GM19452 (cell line): ENCODE data around the gene FBXO2.

Source experiments
- ATAC-seq: cut with Tn5 transposase; IDR thresholded peaks from one replicate; pipeline ENCODE4 v1.9.1; 2021; ENCODE audit not compliant: unreplicated experiment

The FBXO2 gene

DNA sequence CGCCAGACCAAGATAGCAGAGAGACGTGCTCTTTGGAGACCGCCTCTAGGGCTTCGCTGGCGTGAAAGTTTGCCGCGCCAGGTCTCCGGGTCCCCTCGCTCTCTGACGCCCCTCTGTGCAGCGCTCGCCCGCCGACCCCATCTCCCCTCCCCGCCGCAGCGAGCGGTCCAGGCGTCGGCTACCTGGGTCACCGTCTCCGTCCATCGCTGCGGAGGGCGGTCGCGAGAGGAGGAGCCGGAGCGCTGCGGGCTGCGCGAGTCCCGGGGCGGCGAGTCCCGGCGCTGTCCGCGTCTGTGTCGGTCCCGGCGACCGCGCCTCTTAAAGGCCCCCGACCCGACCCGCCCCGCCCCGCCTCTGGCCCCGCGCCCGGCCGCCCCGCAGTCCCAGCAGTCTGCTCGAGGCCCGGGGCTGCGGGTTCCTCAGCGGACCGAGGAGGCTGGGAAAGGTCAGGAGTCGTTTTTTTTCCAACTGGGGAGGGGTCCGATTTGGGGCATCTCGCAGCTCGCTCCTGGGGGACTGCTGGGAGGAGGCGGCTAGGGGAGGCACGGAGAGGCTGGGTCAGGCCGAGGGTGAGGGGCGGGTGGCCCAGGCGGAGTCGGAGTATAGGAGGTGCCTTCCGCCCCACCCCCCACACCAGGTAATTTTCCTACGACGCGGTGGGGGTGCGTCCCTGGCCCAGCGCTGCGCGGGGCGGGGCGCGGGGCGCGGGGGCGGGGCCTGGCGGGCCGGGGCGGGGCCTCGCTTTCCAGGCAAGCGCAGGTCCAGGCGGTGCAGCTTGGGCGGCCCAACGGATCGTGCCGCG, at the start of gene FBXO2, which contains the start of gene FBXO44:
FBXO2 (minus strand) TSS at position 293 of the 802 bp plus-strand sequence; CDS start at position 204, 89 bp downstream.
FBXO44 (plus strand) TSS at position 741 of the 802 bp plus-strand sequence. CDS start 959 bp downstream, outside the sequence.
- peak; percentile 69 for ATAC-seq

GRCh38 chr1:11703357-11704193, 49.3 kb upstream of the FBXO2 start:
- no peak for ATAC-seq

DNA sequence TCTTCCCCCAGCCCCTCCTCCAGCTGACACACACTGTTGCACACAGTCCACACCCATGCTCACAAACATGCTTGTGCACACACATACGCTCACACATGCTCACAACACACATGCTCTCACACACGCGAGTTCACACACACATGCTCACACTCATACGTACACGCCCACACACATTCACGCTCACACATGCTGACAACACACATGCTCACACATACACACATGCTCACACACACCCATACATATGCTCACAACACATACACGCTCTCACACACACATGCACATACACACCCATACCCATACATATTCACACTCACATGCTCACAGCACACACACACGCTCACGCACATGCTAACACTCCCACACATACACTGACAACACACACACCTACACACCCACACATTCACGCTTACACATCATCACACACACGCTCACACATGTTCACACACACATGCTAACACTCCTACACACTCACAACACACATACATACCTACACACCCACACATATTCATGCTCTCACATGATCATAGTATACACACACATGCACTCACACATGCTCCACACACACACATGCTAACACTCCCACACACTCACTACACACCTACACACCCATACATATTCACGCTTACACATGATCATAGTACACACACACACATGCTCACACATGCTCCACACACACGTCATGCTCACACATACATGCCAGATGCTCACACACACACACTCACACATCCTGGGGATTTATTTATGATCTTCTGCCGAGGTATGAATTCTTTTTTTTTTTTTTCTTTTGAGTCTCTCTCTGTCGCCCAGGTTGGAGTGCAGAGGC, 48.0 kb upstream of the FBXO2 start:
- ATAC-seq, result no peak

DNA sequence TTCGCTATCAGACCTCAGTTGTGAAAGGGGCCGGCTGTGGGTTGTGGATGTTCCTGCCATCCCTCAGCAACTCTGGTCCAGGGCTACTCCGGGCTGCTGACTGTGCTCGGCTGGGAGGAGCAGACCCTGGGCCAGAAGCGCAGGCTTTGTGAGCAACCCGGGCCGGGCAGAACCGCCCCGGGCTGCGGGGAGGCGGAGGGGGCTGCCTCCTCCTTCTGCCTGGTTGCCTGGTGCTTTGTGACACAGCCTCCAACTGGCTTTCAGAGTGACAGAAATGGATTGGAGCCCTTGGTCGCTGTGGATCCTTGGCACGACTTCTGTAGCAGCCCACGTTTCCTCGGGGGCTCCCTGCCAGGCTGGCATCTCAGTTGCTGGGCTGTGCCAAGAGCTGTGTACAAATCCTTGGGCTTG, 47.3 kb upstream of the FBXO2 start:
- no peak for ATAC-seq

GRCh38 chr1:11700601-11701467, 46.6 kb upstream of the FBXO2 start:
- ATAC-seq, result no peak

GRCh38 chr1:11697893-11698210, 43.6 kb upstream of the FBXO2 start:
- no peak for ATAC-seq

GRCh38 chr1:11697188-11697892, 43.1 kb upstream of the FBXO2 start:
- no peak for ATAC-seq

GRCh38 chr1:11695861-11696260, 41.6 kb upstream of the FBXO2 start:
- ATAC-seq, result no peak

- no peak for ATAC-seq
Measured at GRCh38 chr1:11693917-11694316, 39.7 kb upstream of the FBXO2 start.

- ATAC-seq, result no peak
Measured at GRCh38 chr1:11693024-11693590, 38.9 kb upstream of the FBXO2 start.

GRCh38 chr1:11691928-11692711, 37.9 kb upstream of the FBXO2 start:
- ATAC-seq, result no peak

- ATAC-seq, result no peak
Measured at GRCh38 chr1:11691302-11691914, 37.2 kb upstream of the FBXO2 start, which contains the start of gene DRAXIN. TSS of gene DRAXIN (plus strand) at chr1:11691710. CDS start at chr1:11706259, 14,549 bp downstream.

GRCh38 chr1:11690397-11691301, 36.4 kb upstream of the FBXO2 start:
- no peak for ATAC-seq

- ATAC-seq, result no peak
Measured at GRCh38 chr1:11688506-11688905, 34.3 kb upstream of the FBXO2 start.

- no peak for ATAC-seq
Measured at GRCh38 chr1:11685210-11685752, 31.1 kb upstream of the FBXO2 start.

DNA sequence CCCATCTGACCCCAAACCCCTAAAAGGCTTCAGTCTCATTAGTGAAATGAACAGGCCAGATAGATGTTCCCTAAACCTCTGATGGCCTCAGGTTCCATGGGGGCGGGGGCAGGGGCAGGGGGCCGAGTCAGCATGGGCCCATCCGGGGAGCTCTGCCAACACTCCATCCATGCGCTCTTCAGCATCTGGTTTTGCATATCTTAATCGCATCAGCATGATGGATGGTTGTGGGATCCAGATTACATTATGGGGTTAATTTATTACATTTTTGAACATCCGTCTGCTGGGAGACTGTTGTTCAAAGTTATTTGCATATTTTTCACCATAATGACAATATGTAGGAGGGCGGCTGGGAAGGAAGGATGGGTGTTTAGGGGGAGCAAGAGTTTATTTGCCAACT, 29.8 kb upstream of the FBXO2 start:
- no peak for ATAC-seq

DNA sequence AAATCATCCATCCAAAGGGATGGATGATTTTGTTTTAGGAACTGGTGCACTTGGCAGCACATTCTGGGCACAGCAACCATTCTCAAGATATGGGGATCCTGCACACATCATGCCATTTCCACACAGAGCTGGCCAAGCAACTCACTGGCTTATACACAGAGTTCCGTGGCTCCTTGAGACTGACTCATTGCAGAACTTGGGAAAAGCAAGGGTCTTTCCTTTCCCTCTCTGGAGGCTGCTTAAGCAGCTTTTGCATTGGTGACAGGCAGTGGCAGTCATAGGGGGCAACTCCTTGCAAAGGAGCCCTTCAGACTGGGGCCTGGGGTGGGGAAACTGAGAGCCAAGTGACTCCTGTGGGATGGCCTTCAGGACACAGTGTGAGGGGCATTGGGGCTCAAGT, 28.6 kb upstream of the FBXO2 start:
- ATAC-seq, result no peak
